GM18517 (cell line): ENCODE measurements around the gene ACKR1.
A peak's percentile ranks its signal among the peaks of the same experiment; 100 is the strongest.

Experiments
- ATAC-seq: cut with Tn5 transposase; IDR thresholded peaks from one replicate; pipeline ENCODE4 v1.9.1; 2021; ENCODE audit warnings: mild to moderate bottlenecking, moderate library complexity; ENCODE audit not compliant: unreplicated experiment

Gene ACKR1

DNA sequence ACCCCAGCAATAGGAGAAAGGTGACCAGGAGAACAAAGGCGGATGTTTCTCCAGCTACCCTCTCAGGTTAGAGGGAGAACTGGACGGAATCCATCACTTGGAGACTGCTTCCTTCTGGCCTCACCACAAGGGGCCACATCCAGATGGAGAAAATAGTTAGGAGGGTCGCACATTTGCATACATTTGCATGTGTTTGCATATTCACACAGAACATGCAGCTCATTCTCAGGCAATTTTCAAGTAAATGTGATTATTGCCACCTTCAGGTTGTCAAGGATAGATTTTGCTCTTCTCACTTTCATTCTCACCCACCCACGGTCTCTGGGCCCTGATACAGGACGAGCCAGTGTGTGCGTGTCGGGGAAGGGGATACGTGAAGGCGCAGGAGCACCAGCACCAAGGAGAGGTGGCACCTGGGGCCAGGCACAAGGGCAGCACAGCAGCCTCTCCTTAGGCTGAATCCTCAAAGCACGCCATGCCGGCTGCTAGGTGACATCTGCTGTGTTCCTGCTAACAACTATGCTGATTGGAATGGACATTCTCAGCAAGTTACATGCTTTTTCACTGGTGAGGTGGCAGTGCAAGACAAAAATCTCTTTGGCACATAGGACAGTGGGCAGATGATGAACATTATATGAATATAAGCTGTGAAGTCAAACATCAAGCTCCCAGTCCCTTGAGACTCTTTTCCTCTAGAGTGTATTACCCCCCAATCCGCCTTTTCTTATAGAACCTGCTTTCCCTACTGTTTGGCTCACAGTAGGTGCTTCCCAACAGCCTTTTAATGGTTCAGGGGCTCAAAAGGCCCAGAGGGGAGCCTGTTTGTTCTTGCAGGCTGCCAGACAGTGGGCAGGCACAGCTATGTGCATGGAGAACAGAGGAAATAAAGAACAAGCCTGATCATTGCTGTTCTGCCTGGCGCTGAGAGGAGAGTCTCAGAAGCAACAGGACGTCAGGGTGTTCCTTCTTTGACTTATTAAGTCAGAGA is 14.3 kb downstream of the ACKR1 start:
- no peak for ATAC-seq

DNA sequence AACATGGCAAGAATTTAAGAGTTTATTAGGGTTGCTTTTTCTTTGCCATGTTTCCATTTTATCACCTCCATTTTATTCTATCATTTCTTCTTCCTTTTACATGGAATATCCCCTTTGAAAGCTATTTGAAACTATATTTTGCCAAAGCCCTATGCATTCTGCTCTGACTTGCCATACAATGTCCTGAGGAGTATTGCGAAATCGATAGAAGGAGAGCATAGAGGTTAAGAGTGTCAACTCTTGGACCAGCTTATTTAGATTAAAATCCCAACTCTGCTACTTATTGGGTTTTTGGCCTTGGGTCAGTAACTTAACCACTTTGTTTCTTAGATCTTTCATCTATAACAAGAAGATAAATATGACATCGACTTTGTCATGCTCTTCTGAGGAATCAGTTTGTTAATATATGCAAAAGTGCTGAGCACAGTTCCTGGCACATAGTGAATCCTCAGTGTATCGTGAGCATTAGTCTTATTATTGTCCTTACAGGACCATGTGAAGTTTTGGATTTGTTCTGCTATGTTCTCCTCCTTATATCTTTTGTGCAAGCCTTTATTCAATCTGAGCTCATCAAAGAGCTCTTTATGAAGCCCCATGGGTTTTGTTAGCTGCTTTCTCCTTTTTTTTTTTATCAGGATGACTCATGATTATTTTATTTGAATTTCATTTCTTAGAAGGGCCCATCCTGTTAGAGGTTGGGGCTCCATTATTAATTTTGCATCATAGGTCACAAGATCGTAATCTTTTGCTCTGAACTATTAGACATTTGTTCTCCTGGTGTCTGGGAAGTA is 17.6 kb downstream of the ACKR1 start:
- no peak for ATAC-seq

DNA sequence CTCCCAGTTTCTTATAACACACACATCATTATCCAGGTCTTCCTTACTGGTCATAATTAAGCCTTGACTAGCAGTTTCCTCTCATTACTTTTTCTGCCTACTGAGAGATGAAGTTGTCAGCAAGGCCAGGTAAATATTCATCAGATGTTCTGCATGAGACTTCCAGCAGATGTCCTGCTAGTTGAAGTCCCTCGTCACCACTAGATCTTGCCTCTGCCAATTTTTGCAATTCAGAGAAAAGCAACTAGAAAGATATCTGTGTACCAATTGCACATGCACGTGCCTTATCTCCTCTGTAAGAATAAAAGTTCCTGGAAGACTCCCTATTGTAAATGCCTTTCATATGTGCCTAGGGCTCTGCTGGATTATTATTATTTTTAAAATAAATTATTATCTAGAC is 18.3 kb downstream of the ACKR1 start:
- ATAC-seq, result no peak

DNA sequence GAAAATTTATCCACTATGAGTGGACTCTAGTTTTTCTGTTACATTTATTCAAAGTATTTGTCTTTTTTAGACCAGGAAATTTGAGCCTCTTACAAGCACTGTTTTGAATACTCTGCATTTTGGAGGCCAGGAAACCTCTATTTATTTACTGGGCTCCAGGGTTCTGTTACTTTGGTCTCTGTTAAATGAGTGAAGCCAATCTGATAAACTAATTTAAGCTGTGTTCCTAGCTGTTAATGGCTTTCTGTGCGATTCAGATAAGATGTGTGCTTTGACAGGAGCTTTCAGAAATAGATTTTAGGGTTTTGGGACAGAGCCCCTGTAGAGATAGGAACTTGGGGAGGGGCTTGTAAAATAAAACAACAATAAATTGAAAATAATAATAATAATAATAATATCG is 23.9 kb downstream of the ACKR1 start:
- no peak for ATAC-seq

DNA sequence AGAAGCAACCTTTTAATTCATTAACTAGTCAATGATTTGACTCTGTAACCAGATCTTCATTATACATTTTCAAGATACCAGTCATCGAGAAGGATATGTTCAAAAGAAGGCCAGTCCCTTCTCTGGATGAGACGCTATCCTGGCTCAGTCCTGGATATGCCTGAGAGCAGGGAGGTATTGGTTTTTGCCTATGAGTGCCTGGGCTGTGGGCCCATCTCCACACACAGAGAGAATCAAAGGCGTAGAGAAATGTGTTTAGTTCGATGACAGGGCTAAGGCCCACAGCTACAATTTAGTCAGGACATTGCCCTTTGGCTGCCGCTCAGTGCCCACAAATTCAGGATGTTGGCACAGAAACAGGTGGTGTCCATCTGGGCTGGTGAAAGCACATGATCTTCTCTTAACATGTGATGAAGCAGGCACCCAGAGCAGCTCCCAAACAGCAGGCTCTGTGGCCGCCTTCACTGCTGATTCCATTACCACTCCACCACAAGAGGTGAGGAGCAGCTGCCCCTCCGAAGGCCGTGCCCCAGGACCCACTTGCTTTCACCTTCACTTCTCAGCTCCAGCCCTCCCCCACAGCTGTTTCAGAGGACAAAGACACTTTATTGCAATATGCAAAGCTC is 24.7 kb downstream of the ACKR1 start:
- ATAC-seq, result no peak

DNA sequence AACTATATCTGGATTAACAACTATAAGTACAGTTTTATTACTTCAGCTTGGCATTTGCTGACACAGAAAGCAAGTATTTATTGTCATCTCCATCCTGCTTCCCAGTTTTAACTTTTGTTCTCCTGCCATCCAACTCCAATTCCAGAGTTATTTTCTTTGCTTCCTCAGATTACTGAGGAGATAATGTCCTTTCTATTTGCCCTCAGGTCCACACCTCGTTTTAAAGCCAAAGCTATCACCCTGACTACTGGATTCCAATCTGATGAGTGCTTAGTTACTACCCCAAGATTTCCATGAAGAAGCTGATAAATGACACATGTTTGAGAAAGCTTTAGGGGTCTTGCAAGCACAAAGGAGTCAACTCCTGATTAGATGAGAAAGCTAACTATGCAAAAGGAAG is 25.2 kb downstream of the ACKR1 start:
- ATAC-seq, result no peak

DNA sequence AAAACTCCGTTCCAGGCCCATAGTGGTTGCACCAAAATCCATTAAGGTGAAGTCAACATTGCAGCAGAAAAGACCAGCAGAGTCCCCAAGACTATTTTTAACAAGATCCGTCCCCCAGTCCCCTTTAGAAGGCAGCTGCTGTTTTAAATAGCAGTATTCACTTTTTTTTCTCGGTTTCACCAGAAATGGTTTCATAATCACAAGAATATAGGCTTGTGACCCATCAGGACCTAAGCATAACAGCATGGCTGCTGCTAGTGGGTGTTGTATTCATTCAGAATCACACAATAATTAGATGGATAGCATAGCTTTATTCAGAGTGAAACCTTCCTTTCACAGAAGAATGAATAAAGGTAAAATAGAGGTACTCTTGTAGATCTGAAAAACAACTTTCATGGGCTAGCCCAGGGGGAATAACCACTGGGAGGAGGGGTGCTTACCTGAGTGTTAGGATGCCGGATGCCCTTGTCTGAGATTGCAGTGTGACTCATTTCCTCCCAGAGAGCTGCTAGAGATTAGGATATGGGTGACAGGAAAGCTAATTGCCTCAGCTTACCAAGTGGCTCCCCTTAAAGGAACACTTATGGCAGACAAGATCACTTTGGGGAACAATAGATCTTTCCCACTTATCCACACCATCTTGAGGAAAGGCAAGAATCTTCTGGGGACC is 35.0 kb downstream of the ACKR1 start:
- peak; percentile 93 for ATAC-seq

- ATAC-seq, result no peak
These were observed 42.6 kb downstream of the ACKR1 start for GRCh38 chr1:159247266-159247665.

- ATAC-seq, result no peak
These were observed 43.6 kb downstream of the ACKR1 start for GRCh38 chr1:159248311-159248710.

- ATAC-seq, result no peak
These were observed 46.1 kb downstream of the ACKR1 start for GRCh38 chr1:159250638-159251216.
